Measurements from ENCODE around the gene ETS1. TPM values are rescaled to one million over a fixed set of nuclear protein-coding genes. Genes with fewer than 3 reads are reported as not detected.

ETS1 gene
- total RNA-seq, 1 experiment from 2014 or later, result 29.9 TPM

GRCh38 chr11:128431931-128432330 lies 155.4 kb downstream of the ETS1 start:
- H2AFZ ChIP-seq (ENCODE audit: low read length), result no peak overlapping the region
- no peak overlapping the region for H3K9ac ChIP-seq (ENCODE audit: extremely low read depth, insufficient read length, low read length)
- no peak overlapping the region for H4K91ac ChIP-seq (ENCODE audit: insufficient read length, low read depth, low read length)
- H3K23me2 ChIP-seq (ENCODE audit: insufficient read length, low read depth, low read length, poor library complexity, severe bottlenecking), result no peaks in the 10 kb centered on the region
- Mint-ChIP-seq H3K27me3 (ENCODE audit: low read depth) (no peaks in the 10 kb centered on the region; the same call in none of the 2 replicates), H3K4me3 (no peak overlapping the region), H3K36me3 (ENCODE audit: insufficient read depth in 1 of 3, low read depth in 3 of 3) (no peaks in the 10 kb centered on the region), H3K27ac (no peak overlapping the region), H3K9me3 (peaks cover 2 to 5% of the 10 kb centered on the region in 2 experiments; a peak in 3 of 5 replicates), H3K4me1 (peaks cover 5% of the 10 kb centered on the region in 2 experiments)
- no peak overlapping the region for H3K18ac ChIP-seq (ENCODE audit: insufficient read length, low read depth, low read length)
- WGBS (ENCODE audit: extremely low coverage, insufficient read length, low lambda C conversion rate), result no CpG with 5 or more reads among the region's 4 CpGs
- no peak overlapping the region for H2BK15ac ChIP-seq (ENCODE audit: low read depth, low read length)
- no peaks in the 10 kb centered on the region for H3K27me3 ChIP-seq (ENCODE audit: insufficient read depth, low read length)
- no peak overlapping the region for H2AK5ac ChIP-seq (ENCODE audit: insufficient read length, low read length)
- H3K4ac ChIP-seq (ENCODE audit: low read depth, low read length), result no peak overlapping the region
- no peak overlapping the region for H4K8ac ChIP-seq (replicated peaks; ENCODE audit: insufficient read length, low read depth, low read length)
- no peak overlapping the region for H3K23ac ChIP-seq (ENCODE audit: insufficient read length, low read depth, low read length)
- no peaks in the 10 kb centered on the region for H4K20me1 ChIP-seq (ENCODE audit: control insufficient read depth, insufficient read depth, insufficient read length)
- no peak overlapping the region for H4K5ac ChIP-seq (ENCODE audit: insufficient read length, low read depth, low read length)
- no peaks in the 10 kb centered on the region for H3K4me1 ChIP-seq (ENCODE audit: insufficient read depth, low read length)
- H3K9me3 ChIP-seq (ENCODE audit: control insufficient read depth, low read depth, low read length), result no peaks in the 10 kb centered on the region
- H2BK12ac ChIP-seq (ENCODE audit: insufficient read length, low read depth, low read length), result no peak overlapping the region
- no peak overlapping the region for H3K14ac ChIP-seq (ENCODE audit: insufficient read depth, low read length)
- H2BK120ac ChIP-seq (ENCODE audit: low read depth, low read length, poor library complexity, severe bottlenecking), result no peak overlapping the region
- no peak for DNase-seq
- no peaks in the 10 kb centered on the region for H3K79me1 ChIP-seq (ENCODE audit: insufficient read depth, low read depth, low read length, poor library complexity, severe bottlenecking)
- no peak overlapping the region for H3T11ph ChIP-seq (ENCODE audit: low read length)
- no peak overlapping the region for H3K56ac ChIP-seq (ENCODE audit: insufficient read length, low read depth, low read length)
- H2BK5ac ChIP-seq (ENCODE audit: insufficient read length, low read length), result no peak overlapping the region
- no peak overlapping the region for H3K27ac ChIP-seq (ENCODE audit: insufficient read length, low read depth, low read length)
- H3K79me2 ChIP-seq (ENCODE audit: insufficient read depth, low read length), result no peaks in the 10 kb centered on the region
- no peak for TF ChIP-seq CTCF (conservative IDR thresholded peaks at IDR 0.05)
- H3K4me2 ChIP-seq (ENCODE audit: insufficient read depth, insufficient read length, low read length), result no peak overlapping the region
- no peak overlapping the region for H2BK20ac ChIP-seq (ENCODE audit: low read depth, low read length, poor library complexity, severe bottlenecking)

Data from H9 (cell line).